HepG2 (cell line): ENCODE results near the gene TBL3. TPM values are rescaled to one million over a fixed set of nuclear protein-coding genes. Genes with fewer than 3 reads are reported as not detected.

ENCODE experiments used
- ATAC-seq: fragments of 200-7000 bp; cut with Tn5 transposase; 3 replicates; pipeline ENCODE4 v1.9.1; 2020; ENCODE audit warnings: mild to moderate bottlenecking, moderate library complexity
- BruUV-seq: library from RNA; stranded (reverse); fragments of 400-500 nt; replicated peaks from 2 replicates; lab custom pipeline; 2021; lab: Mats Ljungman, UMichigan
- CTCF ChIA-PET: fragments of 300-600 bp; formaldehyde crosslinking; extraction: SDS; loops from one replicate; lab custom pipeline; 2021; ENCODE audit warnings: low total read pairs, inconsistent platforms, low intra/inter-chr PET ratio; lab: Yijun Ruan, JAX
- POLR2A ChIA-PET: fragments of 350-600 bp; sonication (Branson Sonifier 250); formaldehyde crosslinking; loops from one replicate; lab custom pipeline; 2020; ENCODE audit warnings: antibody characterized with exemption, inconsistent platforms; lab: Yijun Ruan, JAX
- DNase-seq: peaks from one replicate; pipeline ENCODE4 v3.0.0-alpha.2; 2015; ENCODE audit warnings: low spot score
- FAIRE-seq: peaks from 3 replicates; lab custom pipeline; 2011; peaks lifted over from hg19 to GRCh38; lab: Jason Lieb, UNC
- H2AFZ ChIP-seq: one replicate; pipeline ENCODE4 v1.6.1; 2011; ENCODE audit warnings: low read length, inconsistent platforms
- H3K27ac ChIP-seq: fragments of 300-600 bp; 3 replicates; pipeline ENCODE4 v1.8.0; 2011; ENCODE audit warnings: mixed run types, mild to moderate bottlenecking, mixed read lengths, low read length, inconsistent platforms; ENCODE audit not compliant: insufficient read depth; ENCODE audit errors: extremely low read length
- H3K27me3 ChIP-seq, 2 experiments: fragments of 200-600 bp in 1 of 2; 2 replicates in 1 of 2; 3 replicates in 1 of 2; pipeline versions ENCODE4 v1.6.0 to v1.8.0; 2011; ENCODE audit warnings: low read length in 2 of 2, mild to moderate bottlenecking in 2 of 2, moderate library complexity in 2 of 2, inconsistent platforms in 1 of 2; ENCODE audit not compliant: insufficient read depth in 2 of 2, control insufficient read depth in 1 of 2
- H3K36me3 ChIP-seq, 2 experiments: fragments of 200-600 bp in 1 of 2; replicated peaks in 1 of 2; 2 replicates in 1 of 2; 3 replicates in 1 of 2; pipeline versions ENCODE4 v1.5.1 to v1.8.0; 2011; ENCODE audit warnings: low read length in 2 of 2, inconsistent platforms in 1 of 2; ENCODE audit not compliant: insufficient read depth in 2 of 2, control insufficient read depth in 1 of 2
- H3K4me1 ChIP-seq: 2 replicates; pipeline ENCODE4 v1.5.1; 2012; ENCODE audit warnings: low read length, inconsistent platforms; ENCODE audit not compliant: insufficient read depth
- H3K4me2 ChIP-seq: 2 replicates; pipeline ENCODE4 v1.6.0; 2011; ENCODE audit warnings: low read depth, low read length, inconsistent platforms
- H3K4me3 ChIP-seq, 3 experiments: fragments of 200-600 bp in 1 of 3; sonication (generic), shearing (Covaris generic) in 1 of 3; replicated peaks in 1 of 3; 2 replicates each; pipeline ENCODE4 v1.5.1; 2011 to 2016; ENCODE audit warnings: low read length in 3 of 3, inconsistent platforms in 2 of 3, low read depth in 2 of 3, mild to moderate bottlenecking in 2 of 3, control low read depth in 1 of 3, mixed read lengths in 1 of 3; ENCODE audit not compliant: insufficient read depth in 1 of 3
- H3K79me2 ChIP-seq: one replicate; pipeline ENCODE4 v1.6.1; 2011; ENCODE audit warnings: low read length, inconsistent platforms; ENCODE audit not compliant: insufficient read depth
- H3K9ac ChIP-seq: 2 replicates; pipeline ENCODE4 v1.6.0; 2011; ENCODE audit warnings: mild to moderate bottlenecking, low read depth, low read length, inconsistent platforms; ENCODE audit not compliant: insufficient read depth
- H3K9me3 ChIP-seq: 2 replicates; pipeline ENCODE4 v1.5.1; 2012; ENCODE audit warnings: mild to moderate bottlenecking, low read length
- H4K20me1 ChIP-seq: 2 replicates; pipeline ENCODE4 v1.6.0; 2011; ENCODE audit warnings: inconsistent platforms, mild to moderate bottlenecking, low read length, moderate library complexity; ENCODE audit not compliant: insufficient read depth
- ATF5 ChIP-seq: sonication (generic); formaldehyde crosslinking; IDR thresholded peaks from 2 replicates; pipeline ENCODE4 v1.4.0; 2020; ENCODE audit warnings: mild to moderate bottlenecking, low read depth, missing genetic modification reagents
- MAX ChIP-seq: IDR thresholded peaks from 2 replicates; pipeline ENCODE4 v1.6.1; 2012; ENCODE audit warnings: inconsistent platforms
- NFAT5 ChIP-seq: sonication (generic); formaldehyde crosslinking; IDR thresholded peaks from 2 replicates; pipeline ENCODE4 v1.4.0; 2020; ENCODE audit warnings: missing genetic modification reagents
- SMAD3 ChIP-seq: sonication (generic); formaldehyde crosslinking; IDR thresholded peaks from 2 replicates; pipeline ENCODE4 v1.4.0; 2020; ENCODE audit warnings: missing genetic modification reagents
- TBX2 ChIP-seq: sonication (generic); formaldehyde crosslinking; IDR thresholded peaks from 2 replicates; pipeline ENCODE4 v1.5.0; 2020; ENCODE audit warnings: missing genetic modification reagents, mild to moderate bottlenecking, borderline replicate concordance
- TCF7 ChIP-seq: sonication (generic); IDR thresholded peaks from 2 replicates; pipeline ENCODE4 v1.6.1; 2016; ENCODE audit warnings: antibody characterized with exemption, low read depth
- TFE3 ChIP-seq: IDR thresholded peaks from 2 replicates; pipeline ENCODE4 v1.6.1; 2016
- THAP8 ChIP-seq: sonication (generic); formaldehyde crosslinking; IDR thresholded peaks from 2 replicates; pipeline ENCODE4 v1.5.1; 2020; ENCODE audit warnings: missing genetic modification reagents, mild to moderate bottlenecking, borderline replicate concordance
- YY1 ChIP-seq: IDR thresholded peaks from 2 replicates; pipeline ENCODE4 v1.6.1; 2011; ENCODE audit warnings: low read length, low read depth, moderate library complexity, mild to moderate bottlenecking; ENCODE audit not compliant: insufficient read depth, insufficient replicate concordance
- ZNF333 ChIP-seq: sonication (generic); formaldehyde crosslinking; IDR thresholded peaks from 2 replicates; pipeline ENCODE4 v1.4.0; 2020; ENCODE audit warnings: mild to moderate bottlenecking, missing genetic modification reagents, borderline replicate concordance
- ZNF530 ChIP-seq: sonication (generic); formaldehyde crosslinking; IDR thresholded peaks from 2 replicates; pipeline ENCODE4 v1.5.0; 2020; ENCODE audit warnings: low read depth, mild to moderate bottlenecking, missing genetic modification reagents
- ZNF563 ChIP-seq: sonication (generic); formaldehyde crosslinking; IDR thresholded peaks from 2 replicates; pipeline ENCODE4 v1.8.0; 2022; ENCODE audit warnings: mild to moderate bottlenecking, moderate library complexity, missing genetic modification reagents
- WGBS: methylation state at CpG from one replicate; pipeline ENCODE4 v1.1.6; 2017; ENCODE audit warnings: low lambda C conversion rate; 5-methylcytosine and 5-hydroxymethylcytosine counted together
- in situ Hi-C: cut with HindIII; loops from 2 replicates; pipeline ENCODE4 v1.10.0; 2017; ENCODE audit warnings: low pct_unique_long_range_greater_than_20kb; ENCODE audit not compliant: extremely low pct_ligation_motif_present
- intact Hi-C: fragments of 100-400 bp; cut with micrococcal nuclease; formaldehyde crosslinking; loops from one replicate; pipeline ENCODE4 v1.10.0; 2022; ENCODE audit not compliant: unreplicated experiment
- polyA plus RNA-seq, 8 experiments: library from polyadenylated mRNA; depleted of rRNA in 3 of 8; stranded (reverse) in 7 of 8; unstranded in 1 of 8; fragments of >200 nt; fragmentation: Illumina TruSeq in 4 of 8; extraction: Trizol in 4 of 8; gene quantifications; 2 replicates each; pipeline versions ENCODE4 v1.2.1 to v1.2.3, GENCODE V29; 2011 to 2016; ENCODE audit warnings: low read depth in 4 of 8, missing spikeins in 1 of 8, mixed read lengths in 1 of 8; ENCODE audit not compliant: insufficient read depth in 1 of 8
- total RNA-seq, 5 experiments: library from RNA; depleted of rRNA; stranded (reverse); fragments of >200 nt; fragmentation: Illumina TruSeq; extraction: Trizol; gene quantifications; 2 replicates each; pipeline ENCODE4 v1.2.3, GENCODE V29; 2016; ENCODE audit warnings: low read depth in 1 of 5

The TBL3 gene
- total and polyA plus RNA-seq, 2 of the 13 experiments (the other 11 are each of a cell fraction or from before 2014, with no cell fraction given), result 16.8 to 38.0 TPM

- TF ChIP-seq ZNF333 (CRISPR knock-in tag) (no peak), MAX (peak; percentile 50; the same call in 1 of the 2 replicates), ZNF563 (CRISPR knock-in tag) (no peak), TFE3 (no peak), THAP8 (CRISPR knock-in tag) (no peak), YY1 (no peak), TBX2 (CRISPR knock-in tag) (no peak), SMAD3 (CRISPR knock-in tag) (no peak)
- TF ChIP-seq, all 625 proteins: peak for 64
These were observed 10.9 kb upstream of the TBL3 start (continued) for GRCh38 chr16:1960665-1961630.

GRCh38 chr16:1961651-1962067 is 10.2 kb upstream of the TBL3 start:
- Histone ChIP-seq H3K79me2 (peaks cover 43% of the 10 kb centered on the region), H3K9ac (no peak overlapping the region), H3K4me3 (no peak overlapping the region), H2AFZ (no peak overlapping the region), H4K20me1 (peaks cover 34% of the 10 kb centered on the region), H3K9me3 (no peaks in the 10 kb centered on the region), H3K27me3 (no peaks in the 10 kb centered on the region; a peak in 1 of 5 replicates), H3K4me1 (peaks cover 51% of the 10 kb centered on the region), H3K36me3 (peaks cover 3 to 19% of the 10 kb centered on the region in 2 experiments; a peak in 3 of 5 replicates), H3K4me2 (peak overlapping the region; percentile 36; the same call in 1 of the 2 replicates), H3K27ac (peak overlapping the region; percentile 34)
- FAIRE-seq (no peak), DNase-seq (peak; percentile 49), ATAC-seq (peak; percentile 0; the same call in 2 of the 3 replicates)
- 62% methylated on average over 6 of the region's 6 CpGs for WGBS
- in situ Hi-C loops, result no loop called here
- BruUV-seq, result no TSS peak
- ChIA-PET CTCF (no interaction called here), POLR2A (interaction anchor here (0.7 to 7.4 kb wide), 8 partner anchors 9 to 194 kb away, joined by 3 to 139 read pairs (median 5); partner anchors contain the start of genes GFER, MSRB1, TBL3 and TRAF7)
- intact Hi-C loops, result no loop called here
- TF ChIP-seq ATF5 (CRISPR knock-in tag) (no peak), ZNF530 (CRISPR knock-in tag) (no peak), NFAT5 (CRISPR knock-in tag) (0 out of 2 replicates have a peak, but pooled peaks have one; percentile 28), SMAD3 (CRISPR knock-in tag) (no peak), TCF7 (no peak)
